ENCODE measurements around the gene CACNA1C. TPM values are rescaled to one million over a fixed set of nuclear protein-coding genes. Genes with fewer than 3 reads are reported as not detected.

Gene CACNA1C
- total RNA-seq, 1 donor from 2014 or later = 1.3 TPM

DNA sequence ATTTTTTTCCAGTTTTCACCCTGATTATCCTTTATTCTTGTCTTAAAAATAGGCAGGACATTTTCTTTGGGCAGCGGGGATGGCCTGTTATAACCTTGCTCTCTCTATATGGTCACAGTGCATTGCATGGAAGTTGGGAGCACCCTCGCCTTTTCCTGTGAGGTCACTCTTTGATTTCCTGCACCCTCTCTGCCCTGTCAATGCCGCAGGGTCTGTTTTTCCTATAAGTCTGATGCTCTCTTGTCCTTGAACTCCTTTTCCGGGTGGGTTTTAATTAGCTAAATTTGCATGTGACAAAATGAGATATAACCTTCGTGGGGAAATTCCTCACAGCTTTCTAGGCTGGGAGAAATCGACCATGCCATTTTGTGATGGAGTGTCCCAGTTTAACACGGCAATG lies 194.3 kb downstream of the CACNA1C start:
- H3K27me3 ChIP-seq (ENCODE audit: control insufficient read depth, insufficient read depth, low read length) = no peaks in the 10 kb centered on the region
- H3K36me3 ChIP-seq (ENCODE audit: control insufficient read depth, insufficient read depth, low read length) = no peaks in the 10 kb centered on the region
- H3K4me3 ChIP-seq (ENCODE audit: low read depth, low read length) = no peak overlapping the region
- TF ChIP-seq, protein P1, sequence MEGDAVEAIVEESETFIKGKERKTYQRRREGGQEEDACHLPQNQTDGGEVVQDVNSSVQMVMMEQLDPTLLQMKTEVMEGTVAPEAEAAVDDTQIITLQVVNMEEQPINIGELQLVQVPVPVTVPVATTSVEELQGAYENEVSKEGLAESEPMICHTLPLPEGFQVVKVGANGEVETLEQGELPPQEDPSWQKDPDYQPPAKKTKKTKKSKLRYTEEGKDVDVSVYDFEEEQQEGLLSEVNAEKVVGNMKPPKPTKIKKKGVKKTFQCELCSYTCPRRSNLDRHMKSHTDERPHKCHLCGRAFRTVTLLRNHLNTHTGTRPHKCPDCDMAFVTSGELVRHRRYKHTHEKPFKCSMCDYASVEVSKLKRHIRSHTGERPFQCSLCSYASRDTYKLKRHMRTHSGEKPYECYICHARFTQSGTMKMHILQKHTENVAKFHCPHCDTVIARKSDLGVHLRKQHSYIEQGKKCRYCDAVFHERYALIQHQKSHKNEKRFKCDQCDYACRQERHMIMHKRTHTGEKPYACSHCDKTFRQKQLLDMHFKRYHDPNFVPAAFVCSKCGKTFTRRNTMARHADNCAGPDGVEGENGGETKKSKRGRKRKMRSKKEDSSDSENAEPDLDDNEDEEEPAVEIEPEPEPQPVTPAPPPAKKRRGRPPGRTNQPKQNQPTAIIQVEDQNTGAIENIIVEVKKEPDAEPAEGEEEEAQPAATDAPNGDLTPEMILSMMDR (IDR thresholded peaks at IDR 0.05; ENCODE audit: insufficient read depth, low read length, poor library complexity, severe bottlenecking) = no peak
- no peak for DNase-seq (ENCODE audit: low read depth)

GRCh38 chr12:2247596-2247995 lies 194.8 kb downstream of the CACNA1C start:
- Histone ChIP-seq H3K4me3 (ENCODE audit: low read depth, low read length) (no peak overlapping the region), H3K27me3 (ENCODE audit: control insufficient read depth, insufficient read depth, low read length) (no peaks in the 10 kb centered on the region), H3K36me3 (ENCODE audit: control insufficient read depth, insufficient read depth, low read length) (no peaks in the 10 kb centered on the region)
- DNase-seq (ENCODE audit: low read depth) = no peak
- TF ChIP-seq, protein P1 (IDR thresholded peaks at IDR 0.05; ENCODE audit: insufficient read depth, low read length, poor library complexity, severe bottlenecking) = no peak

GRCh38 chr12:2248087-2248900 lies 195.5 kb downstream of the CACNA1C start:
- no peak for DNase-seq (ENCODE audit: low read depth)
- no peak overlapping the region for H3K4me3 ChIP-seq (ENCODE audit: low read depth, low read length)
- H3K27me3 ChIP-seq (ENCODE audit: control insufficient read depth, insufficient read depth, low read length) = no peaks in the 10 kb centered on the region

DNA sequence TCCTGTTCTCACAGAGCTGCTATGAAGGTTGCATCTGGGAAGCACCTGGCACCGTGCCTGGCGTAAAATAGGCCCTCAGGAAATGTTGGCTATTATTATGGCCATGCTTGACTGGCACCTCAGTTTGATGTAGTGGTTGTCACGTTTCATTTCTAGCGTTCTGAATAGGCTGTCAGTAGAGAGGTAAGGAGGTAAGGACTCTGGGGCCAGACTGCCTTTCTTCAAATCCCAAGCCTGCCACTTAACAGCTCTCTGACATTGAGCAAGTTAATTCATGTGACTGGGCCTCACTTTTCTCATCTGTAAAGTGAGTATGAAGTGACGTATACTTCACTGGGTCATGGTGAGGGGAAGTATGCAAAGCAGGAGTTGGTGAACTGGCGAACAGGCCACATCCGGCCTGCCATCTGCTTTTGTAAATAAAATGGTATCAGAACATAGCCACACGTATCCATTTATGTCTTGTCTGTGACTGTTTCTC lies 196.2 kb downstream of the CACNA1C start:
- Histone ChIP-seq H3K36me3 (ENCODE audit: control insufficient read depth, insufficient read depth, low read length) (no peaks in the 10 kb centered on the region), H3K27me3 (ENCODE audit: control insufficient read depth, insufficient read depth, low read length) (no peaks in the 10 kb centered on the region), H3K4me3 (ENCODE audit: low read depth, low read length) (no peak overlapping the region)
- TF ChIP-seq, protein P1 (IDR thresholded peaks at IDR 0.05; ENCODE audit: insufficient read depth, low read length, poor library complexity, severe bottlenecking) = no peak
- DNase-seq (ENCODE audit: low read depth) = no peak

More at GRCh38 chr12:2248087-2248900, 195.5 kb downstream of the CACNA1C start:
- TF ChIP-seq, protein P1 (IDR thresholded peaks at IDR 0.05; ENCODE audit: insufficient read depth, low read length, poor library complexity, severe bottlenecking) = no peak
- no peaks in the 10 kb centered on the region for H3K36me3 ChIP-seq (ENCODE audit: control insufficient read depth, insufficient read depth, low read length)

DNA sequence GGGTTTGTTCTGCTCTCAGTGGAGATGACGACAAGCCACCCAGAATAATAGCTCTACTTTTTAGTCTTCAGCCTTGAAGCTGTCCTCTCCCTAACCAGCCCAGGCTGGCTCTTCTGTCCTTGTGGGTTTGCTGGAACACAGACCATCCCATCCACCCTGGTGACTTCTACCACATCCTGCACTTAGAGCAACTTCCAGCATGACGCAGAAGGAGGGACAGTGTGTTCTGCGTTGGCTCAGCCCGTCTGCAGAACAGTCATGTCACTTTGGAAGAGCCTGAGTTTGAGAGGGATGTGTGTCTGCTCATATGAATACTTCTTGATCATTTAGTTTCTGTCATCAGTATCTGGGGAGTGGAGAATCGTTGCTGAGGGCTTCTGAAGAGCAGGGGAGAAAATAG lies 198.0 kb downstream of the CACNA1C start:
- DNase-seq (ENCODE audit: low read depth) = no peak
- Histone ChIP-seq H3K4me3 (ENCODE audit: low read depth, low read length) (no peak overlapping the region), H3K36me3 (ENCODE audit: control insufficient read depth, insufficient read depth, low read length) (no peaks in the 10 kb centered on the region), H3K27me3 (ENCODE audit: control insufficient read depth, insufficient read depth, low read length) (no peaks in the 10 kb centered on the region)
- TF ChIP-seq, protein P1 (IDR thresholded peaks at IDR 0.05; ENCODE audit: insufficient read depth, low read length, poor library complexity, severe bottlenecking) = no peak

Data from kidney epithelial cell (primary cell).